Stimulated activated CD4-positive, alpha-beta T cell treated with anti-CD3 and anti-CD28 coated beads, TNF-alpha, amount 100 ng/mL, for 1 hour (primary cell): Measurements from ENCODE around the gene ANKRD44.
"Not testable (repeated sequence)": the region's sequence is repeated elsewhere in the genome, so short reads cannot be mapped to it uniquely, and the experiment has no call there.

Experiments
- DNase-seq, 3 donors: peaks; one replicate each; pipeline ENCODE4 v3.0.0-alpha.2; 2020; ENCODE audit warnings: low read depth in 3 of 3, low spot score in 1 of 3

The ANKRD44 gene

DNA sequence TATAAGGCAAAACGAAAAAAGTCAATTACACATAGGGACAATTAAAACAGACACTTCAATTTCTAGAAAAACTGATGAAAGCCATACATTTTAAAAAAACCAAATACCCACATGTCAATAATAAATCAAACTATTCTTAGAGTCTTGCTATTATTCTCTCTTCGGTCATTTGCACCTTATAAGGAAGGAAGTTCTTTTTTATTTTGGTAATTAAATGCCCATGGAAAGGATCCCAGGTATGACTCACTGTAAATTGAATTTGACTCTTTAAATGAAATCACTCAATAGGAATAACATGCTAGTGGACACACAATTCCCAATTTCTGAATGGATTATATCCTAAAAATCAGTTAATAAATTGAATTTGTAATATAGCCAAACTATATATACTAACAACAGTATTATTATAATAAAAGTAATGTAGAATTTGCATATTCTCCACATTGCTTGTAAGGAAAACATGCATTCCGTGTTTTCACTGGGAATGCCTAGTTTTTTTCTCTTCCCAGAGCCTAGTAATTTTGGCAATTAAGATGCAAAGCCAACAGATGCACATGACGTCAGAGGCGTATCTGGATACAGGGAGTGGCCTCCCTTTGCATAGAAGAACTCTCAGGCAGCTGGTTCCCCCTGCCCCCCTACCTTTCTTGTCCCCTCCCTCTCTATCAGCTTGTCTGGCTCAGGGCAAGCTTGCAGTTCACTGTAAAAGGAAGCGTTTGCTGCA is 230.6 kb downstream of the ANKRD44 start:
- no peak for DNase-seq

DNA sequence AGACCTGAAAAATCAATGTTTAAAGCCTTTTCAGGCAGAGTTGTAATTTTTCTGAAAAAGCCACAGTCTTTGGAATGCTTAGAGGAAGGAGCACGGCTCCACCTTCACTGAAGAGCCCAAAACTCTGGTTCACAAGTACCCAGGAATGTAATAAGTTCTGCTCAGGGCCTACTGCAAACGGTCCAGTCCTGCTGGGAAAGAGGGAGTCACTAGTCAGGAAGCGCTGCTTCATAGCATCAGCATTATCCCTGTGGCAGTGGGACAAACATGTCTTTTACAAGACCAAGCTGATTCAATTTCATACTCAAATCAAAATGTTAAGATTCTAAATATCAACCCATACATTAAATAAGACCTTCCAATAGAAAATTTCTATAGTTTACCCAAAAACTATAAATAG is 231.2 kb downstream of the ANKRD44 start:
- DNase-seq, result no peak

DNA sequence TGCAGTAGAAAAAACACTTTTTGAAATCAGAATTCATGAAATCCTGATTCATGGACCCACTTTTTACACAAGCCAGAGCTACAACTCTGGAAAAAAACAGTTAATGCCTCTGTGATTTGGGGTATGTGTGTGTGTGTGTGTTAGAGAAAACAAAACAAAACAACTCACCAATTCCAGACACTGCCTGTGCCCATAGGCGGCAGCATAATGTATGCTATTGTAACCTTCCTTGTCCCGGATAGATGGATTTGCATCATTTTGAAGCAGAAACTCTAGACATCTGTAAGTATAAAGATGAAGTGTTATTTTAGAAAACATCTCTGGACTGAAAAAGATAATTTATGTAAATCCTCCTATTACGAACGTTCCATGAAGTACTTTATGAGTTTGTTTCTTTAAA is 232.0 kb downstream of the ANKRD44 start:
- DNase-seq, result no peak

DNA sequence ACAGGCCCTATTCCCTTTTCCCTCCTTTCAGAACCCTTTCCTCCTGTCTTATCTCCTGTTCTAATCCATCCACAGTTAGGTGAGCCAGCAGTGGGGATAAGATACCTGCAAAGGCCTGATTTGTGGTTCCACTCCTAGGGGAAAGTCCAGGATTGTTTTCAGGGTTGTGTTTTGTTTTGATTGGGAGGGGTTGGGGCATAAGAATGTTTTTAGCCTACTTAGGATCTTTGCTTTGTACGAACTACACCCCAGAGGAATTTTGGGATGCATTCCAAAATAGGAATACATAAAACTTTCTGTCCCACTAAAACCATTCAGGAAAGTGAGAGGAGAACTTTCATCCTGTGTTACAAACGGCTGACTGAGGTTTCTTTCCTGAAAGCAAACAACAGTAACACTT is 233.2 kb downstream of the ANKRD44 start:
- no peak for DNase-seq

DNA sequence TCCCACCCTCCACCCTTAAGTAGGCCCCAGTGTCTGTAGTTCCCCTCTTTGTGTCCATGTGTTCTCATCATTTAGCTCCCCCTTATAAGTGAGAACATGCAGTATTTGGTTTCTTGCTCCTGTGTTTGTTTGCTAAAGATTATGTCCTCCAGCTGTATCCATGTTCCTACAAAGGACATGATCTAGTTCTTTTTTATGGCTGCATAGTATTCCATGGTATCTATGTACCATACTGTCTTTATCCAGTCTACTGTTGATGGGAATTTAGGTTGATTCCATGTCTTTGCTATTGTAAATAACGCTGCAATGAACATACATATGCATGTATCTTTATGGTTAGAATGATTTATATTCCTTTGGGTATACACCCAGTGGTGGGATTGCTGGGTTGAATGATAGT is 233.9 kb downstream of the ANKRD44 start:
- no peak for DNase-seq

DNA sequence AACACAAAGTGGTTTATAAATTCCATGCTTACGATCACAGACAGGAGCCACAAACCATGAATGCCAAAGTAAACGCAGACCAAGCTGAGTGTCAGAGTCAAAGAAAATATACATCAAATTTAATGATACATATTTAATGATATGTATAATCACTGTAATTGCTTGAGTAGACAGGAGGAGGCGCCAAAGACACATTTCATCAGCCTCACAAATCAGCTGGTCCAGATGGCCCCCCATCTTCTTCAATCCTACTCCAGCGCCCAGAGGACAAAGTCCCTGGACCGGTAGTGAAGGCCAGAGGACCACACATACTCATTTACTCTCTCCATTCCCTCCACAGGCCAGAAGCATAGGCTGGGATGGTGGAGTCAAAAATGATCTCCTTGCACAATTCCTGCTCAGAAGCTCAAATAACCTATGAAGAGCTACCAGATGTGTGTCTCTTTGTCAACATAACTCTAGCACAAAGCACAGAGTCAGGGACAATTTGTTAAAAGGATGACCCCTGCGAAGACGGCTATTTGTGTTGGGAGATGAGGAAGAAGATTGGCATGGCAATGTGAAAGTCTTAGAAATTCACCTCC is 234.7 kb downstream of the ANKRD44 start:
- DNase-seq, result no peak

DNA sequence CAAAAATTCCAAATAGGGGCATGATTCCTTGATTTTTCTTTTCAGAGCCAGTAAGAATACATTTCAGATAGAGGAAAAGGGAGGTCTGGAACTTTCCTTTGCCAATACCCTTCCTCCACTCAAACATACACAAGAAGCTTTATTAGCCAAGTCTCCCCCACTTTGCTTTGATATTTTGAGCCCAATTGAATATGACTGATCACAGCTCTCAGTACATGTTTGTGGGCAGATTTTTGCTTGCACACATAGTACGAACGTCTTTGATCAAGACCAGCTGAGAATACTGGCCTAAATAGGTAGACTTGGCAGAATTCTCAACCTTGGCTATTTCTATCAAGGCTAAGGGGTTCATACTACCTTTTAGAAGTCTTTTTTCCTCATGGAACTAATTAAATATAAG is 235.3 kb downstream of the ANKRD44 start:
- DNase-seq, result no peak

DNA sequence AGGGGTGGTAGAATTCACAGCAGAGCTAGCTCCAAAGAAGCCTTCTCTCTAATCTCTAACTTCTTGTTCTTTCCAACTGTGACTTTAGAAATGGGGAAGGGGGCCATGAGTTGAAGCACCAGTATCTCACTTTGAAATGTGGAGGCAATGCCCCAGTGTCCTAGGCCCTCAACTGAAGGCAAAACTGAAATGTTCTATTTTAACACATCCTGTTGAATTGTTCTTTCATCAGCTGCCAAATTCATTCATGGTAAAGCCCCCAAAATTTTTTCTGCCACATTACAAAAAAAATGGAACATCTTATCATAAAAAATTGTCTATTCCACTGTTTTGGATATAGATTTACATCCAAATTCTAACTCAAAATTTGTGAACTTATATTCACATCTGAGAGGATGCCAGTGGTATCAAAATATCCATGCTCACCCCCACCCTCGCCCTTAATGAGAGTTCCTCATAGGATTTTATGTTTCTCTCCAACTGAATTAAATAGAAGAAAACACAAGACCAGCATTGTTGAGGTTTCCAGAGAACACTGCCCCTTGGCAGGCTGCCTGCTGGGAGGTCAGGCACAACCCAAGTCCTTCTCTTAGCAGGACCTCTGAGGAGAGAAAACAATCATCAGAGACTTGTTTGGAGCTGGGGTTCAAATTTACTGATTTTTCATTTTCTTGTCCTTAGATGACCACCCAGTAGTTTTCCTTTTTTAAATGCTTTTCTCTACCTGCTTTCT is 236.7 kb downstream of the ANKRD44 start:
- DNase-seq, result no peak

- DNase-seq, result no peak
Observed at GRCh38 chr2:197073270-197073669, 237.3 kb downstream of the ANKRD44 start.

- DNase-seq, result no peak
Observed at GRCh38 chr2:197072533-197072932, 238.0 kb downstream of the ANKRD44 start.

GRCh38 chr2:197071790-197072436 is 238.7 kb downstream of the ANKRD44 start:
- no peak for DNase-seq

DNA sequence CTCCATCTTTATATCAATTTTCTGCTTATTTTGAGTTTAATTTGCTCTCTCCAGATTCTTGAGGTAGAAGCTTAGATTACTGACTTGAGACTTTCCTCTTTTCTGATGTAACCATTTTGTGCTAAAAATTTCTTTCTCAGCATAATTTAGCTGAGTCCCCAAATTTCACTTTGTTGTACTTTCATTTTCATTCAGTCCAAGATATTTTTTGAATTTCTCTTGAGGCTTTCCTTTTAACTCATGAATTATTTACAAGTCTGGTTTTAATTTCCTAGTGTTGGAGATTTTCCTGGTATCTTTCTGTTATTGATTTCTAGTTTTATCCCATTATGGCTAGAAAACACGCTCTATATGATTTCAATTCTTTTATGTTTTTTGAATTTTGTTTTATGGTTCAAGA is 239.4 kb downstream of the ANKRD44 start:
- no peak for DNase-seq

DNA sequence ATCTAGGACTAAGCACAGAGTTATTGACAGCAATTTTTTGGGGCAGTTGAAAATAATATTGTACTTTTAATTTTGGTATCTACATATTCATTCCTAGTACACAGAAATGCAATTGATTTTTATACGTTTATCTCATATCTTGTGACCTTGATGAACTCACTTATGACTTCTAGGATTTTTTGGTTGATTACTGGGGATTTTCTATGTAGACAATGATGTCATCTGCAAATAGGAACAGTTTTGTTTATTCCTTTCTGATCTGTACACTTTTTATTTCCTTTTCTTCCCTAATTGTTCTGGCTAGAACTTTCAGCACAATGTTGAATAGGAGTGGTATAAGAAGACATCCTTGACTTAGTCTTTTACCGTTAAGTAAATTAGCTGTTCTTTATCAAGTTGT is 240.6 kb downstream of the ANKRD44 start:
- no peak for DNase-seq

GRCh38 chr2:197062574-197062973 is 248.0 kb downstream of the ANKRD44 start:
- DNase-seq, result not testable (repeated sequence)

GRCh38 chr2:197059477-197059876 is 251.1 kb downstream of the ANKRD44 start:
- DNase-seq, result no peak

DNA sequence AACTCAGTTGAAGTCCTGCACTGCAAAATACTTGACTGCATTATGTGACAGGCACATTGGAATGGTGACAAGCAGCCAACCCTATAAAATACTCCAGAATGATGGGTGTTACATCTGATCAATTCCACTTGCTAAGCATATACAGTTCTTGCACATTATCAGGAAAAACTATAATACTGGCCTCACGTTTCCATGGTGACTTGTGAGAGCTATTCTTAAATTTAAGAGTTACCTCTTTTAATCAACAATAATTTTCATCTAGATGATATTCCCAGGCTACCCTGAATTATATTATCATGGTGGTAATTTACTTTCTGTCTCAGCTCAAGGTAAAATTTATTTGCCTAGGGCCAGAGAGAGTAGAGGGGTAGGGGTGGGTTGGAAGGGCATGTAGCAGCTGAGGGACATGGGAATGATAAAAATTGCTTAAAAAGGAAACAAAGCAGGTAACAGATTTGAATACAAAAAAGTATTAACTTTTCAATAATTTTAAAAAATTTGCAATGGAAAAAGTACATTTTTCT is 251.7 kb downstream of the ANKRD44 start:
- DNase-seq, result no peak

- no peak for DNase-seq
Observed at GRCh38 chr2:197057959-197058358, 252.6 kb downstream of the ANKRD44 start.

- no peak for DNase-seq
Observed at GRCh38 chr2:197055045-197055444, 255.5 kb downstream of the ANKRD44 start.

DNA sequence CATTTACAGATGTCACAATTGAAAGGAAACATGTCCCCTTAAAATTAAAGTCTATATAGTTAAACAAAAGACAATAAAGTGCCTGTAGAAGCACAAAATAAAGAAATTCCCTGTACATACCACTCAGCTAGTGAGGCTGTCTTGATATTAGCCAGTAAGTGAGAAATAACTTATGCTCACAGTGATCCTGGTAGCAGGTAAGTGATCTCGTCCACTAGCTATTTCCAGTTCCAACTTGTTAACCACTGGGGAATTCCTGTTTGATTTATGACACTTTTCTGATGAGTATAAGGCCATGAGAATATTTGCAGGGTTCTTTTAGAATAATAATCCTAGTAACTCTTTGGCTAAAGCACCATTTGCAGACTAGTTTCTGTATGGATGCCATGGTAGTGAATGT is 256.1 kb downstream of the ANKRD44 start:
- no peak for DNase-seq

DNA sequence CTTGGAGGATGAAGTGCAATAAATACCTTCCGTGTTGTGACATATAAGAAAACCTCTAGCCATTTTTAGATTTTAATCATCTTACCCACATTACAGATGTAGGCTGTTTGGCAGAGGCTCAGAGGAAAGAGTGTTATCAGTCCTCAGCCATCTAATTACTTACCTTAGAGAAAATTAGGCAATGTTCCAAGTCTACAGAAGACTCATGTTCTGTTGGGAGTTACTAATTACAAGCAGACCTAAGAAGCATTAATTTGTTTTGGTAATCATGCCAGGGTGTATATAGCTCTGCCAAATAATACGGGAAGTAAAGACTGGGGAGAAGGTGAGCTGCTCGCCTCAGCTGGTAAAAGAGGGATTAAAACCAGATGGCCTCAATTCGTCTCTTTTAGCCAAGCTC is 258.2 kb downstream of the ANKRD44 start:
- no peak for DNase-seq

DNA sequence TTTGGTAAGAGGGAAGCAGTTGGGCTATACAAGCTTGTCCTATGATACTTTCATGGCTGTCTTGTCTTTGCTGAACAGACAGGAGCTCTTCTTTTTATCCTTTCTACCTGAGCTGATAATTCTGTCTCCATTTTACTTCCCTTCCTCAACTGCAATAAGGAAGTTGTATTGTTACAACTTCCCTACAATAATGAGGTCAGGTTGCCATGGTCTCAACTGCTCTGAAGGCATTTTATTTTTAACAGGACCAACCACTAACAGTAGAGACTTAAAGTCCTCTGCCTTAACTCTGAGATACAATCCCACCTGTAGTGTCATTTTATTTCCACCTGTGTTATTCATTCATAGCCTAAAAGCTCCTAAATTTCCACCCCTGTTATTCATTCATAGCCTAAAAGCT is 265.5 kb downstream of the ANKRD44 start:
- no peak for DNase-seq

DNA sequence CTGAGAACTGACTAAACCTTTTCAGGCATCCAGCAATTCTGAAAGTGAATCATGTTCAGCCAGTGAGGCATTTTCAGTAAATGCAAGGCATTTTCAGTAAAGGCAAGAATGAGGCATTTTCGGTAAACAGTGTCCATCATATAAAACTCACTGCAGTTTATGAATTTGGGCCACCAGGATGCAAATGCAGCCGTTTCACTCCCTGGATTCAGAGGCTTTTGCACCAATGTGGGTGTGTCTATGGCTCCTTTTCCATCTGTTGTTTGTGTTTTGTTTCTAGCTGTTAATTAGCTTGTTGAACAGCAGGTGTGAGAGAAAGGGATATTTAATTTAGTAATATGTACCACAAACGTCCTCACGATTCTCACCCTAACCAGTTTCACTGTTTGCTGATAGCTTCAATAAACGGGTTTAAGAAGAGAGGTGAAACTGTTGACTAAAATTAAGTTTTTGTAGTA is 267.8 kb downstream of the ANKRD44 start:
- no peak for DNase-seq
